Esophagus squamous epithelium (tissue), 4 donors: Measurements from ENCODE around the gene ZNF750.
A peak's percentile ranks its signal among the peaks of the same experiment; 100 is the strongest.

Source experiments
- POLR2A ChIP-seq, 4 donors: fragments of 450-650 bp; IDR thresholded peaks; one replicate each; pipeline ENCODE4 v1.6.1; 2017; ENCODE audit warnings: antibody characterized with exemption in 4 of 4, mild to moderate bottlenecking in 4 of 4, moderate library complexity in 3 of 4
- TF ChIP-seq, protein P1 (sequence below), 6 experiments: fragments of 450-650 bp in 4 of 6; fragments of 200-600 bp in 2 of 6; sonication (generic) in 2 of 6; IDR thresholded peaks; one replicate each; pipeline ENCODE4 v1.5.1; 2016 to 2019; ENCODE audit warnings: antibody characterized with exemption in 6 of 6, mild to moderate bottlenecking in 4 of 6, moderate library complexity in 4 of 6

DNA sequence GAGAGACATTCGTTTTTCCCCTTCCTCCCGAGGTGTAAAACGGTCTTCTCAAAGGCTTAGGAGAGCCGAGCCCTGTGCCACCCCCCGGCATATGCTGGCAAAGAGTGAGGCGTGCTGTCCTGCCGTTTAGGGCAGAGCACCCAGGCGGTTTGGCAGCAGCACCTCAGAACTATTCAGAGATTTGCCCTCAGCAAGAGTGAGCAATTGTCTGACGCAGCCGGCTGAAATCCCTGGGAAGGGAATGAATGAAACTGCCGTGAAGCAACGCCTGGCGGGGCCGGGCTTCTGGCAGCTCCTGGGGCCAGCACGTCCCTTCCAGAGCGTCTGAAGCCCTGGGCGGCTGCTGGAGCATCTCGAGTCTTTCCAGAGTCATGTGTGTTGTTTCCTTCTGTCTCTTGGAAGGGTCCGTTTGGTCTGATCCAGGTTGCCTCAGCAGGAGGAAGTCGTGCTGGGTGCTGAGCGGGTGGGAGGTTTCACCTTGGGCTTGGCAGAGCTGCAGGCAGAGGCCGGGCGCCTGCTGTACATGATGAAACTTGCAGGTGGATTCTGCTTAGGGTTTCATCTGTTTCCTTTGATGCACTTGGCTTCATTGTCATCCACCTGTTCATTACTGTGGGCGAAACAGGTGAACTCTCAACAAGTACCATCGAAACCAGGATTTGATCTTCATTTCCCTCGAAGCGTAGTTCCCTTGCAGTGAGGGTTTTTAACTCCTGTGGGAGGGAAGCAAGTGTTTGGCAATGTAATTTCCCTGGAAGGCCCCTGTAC is 52.6 kb downstream of the ZNF750 start:
- TF ChIP-seq, protein P1, sequence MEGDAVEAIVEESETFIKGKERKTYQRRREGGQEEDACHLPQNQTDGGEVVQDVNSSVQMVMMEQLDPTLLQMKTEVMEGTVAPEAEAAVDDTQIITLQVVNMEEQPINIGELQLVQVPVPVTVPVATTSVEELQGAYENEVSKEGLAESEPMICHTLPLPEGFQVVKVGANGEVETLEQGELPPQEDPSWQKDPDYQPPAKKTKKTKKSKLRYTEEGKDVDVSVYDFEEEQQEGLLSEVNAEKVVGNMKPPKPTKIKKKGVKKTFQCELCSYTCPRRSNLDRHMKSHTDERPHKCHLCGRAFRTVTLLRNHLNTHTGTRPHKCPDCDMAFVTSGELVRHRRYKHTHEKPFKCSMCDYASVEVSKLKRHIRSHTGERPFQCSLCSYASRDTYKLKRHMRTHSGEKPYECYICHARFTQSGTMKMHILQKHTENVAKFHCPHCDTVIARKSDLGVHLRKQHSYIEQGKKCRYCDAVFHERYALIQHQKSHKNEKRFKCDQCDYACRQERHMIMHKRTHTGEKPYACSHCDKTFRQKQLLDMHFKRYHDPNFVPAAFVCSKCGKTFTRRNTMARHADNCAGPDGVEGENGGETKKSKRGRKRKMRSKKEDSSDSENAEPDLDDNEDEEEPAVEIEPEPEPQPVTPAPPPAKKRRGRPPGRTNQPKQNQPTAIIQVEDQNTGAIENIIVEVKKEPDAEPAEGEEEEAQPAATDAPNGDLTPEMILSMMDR (IDR thresholded peaks at IDR 0.05) = no peak
- peak in 2 of 4 donors; percentile 29 to 32 for TF ChIP-seq POLR2A (IDR thresholded peaks at IDR 0.05)
